Kasumi-1 (cell line): ENCODE results near the gene TRAPPC12.
"Not testable (repeated sequence)": the region's sequence is repeated elsewhere in the genome, so short reads cannot be mapped to it uniquely, and the experiment has no call there.

Experiments used
- DNase-seq, 2 experiments: peaks; one replicate each; lab custom pipeline; 2025; lab: John Stamatoyannopoulos, UW

Gene TRAPPC12

DNA sequence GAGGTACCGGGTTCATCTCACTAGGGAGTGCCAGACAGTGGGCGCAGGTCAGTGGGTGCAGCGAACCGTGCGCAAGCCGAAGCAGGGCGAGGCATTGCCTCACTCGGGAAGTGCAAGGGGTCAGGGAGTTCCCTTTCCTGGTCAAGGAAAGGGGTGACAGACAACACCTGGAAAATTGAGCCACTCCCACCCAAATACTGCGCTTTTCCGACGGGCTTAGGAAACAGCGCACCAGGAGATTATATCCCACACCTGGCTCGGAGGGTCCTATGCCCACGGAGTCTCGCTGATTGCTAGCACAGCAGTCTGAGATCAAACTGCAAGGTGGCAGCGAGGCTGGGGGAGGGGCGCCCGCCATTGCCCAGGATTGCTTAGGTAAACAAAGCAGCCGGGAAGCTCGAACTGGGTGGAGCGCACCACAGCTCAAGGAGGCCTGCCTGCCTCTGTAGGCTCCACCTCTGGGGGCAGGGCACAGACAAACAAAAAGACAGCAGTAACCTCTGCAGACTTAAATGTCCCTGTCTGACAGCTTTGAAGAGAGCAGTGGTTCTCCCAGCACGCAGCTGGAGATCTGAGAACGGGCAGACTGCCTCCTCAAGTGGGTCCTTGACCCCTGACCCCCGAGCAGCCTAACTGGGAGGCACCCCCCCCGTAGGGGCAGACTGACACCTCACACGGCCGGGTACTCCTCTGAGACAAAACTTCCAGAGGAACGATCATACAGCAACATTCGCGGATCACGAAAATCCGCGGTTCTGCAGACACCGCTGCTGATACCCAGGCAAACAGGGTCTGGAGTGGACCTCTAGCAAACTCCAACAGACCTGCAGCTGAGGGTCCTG is 9.9 kb upstream of the TRAPPC12 start:
- DNase-seq, result not testable (repeated sequence)

DNA sequence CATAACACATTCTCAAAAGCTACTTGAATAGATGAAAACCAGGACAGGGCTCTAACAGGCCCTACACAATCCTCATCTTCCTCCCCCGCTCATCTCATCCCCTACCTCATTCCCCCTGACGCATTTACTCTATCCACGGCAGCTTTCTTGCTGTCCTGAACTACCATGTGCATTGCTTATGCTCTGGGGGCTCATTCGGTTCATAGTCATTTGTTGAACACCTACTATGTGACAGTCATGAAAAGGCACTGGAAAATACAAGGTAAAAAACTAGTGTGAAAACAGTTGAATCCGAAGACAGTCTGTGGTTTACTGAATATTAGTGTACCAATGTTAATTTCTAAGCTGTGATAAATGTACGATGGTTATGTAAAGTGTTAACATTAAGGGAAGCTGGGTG is 2.7 kb upstream of the TRAPPC12 start:
- DNase-seq, result no peak

DNA sequence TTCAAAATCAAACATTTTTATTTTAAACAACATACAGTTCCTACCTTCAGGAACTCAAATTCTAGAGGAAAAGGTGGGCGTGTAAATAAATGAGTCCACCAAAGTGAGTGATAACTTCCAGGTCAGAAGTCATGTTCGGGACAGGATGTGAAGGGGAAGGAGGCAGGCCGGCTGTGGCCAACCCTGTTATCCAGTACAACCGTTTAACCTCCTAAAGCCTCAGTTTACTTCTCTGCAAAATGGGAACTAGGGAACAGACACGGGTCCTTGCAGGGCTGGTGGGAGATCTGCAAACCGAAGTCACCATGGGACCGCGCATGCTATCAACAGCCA is 2.2 kb upstream of the TRAPPC12 start:
- DNase-seq, result peak; percentile 54 to 60

DNA sequence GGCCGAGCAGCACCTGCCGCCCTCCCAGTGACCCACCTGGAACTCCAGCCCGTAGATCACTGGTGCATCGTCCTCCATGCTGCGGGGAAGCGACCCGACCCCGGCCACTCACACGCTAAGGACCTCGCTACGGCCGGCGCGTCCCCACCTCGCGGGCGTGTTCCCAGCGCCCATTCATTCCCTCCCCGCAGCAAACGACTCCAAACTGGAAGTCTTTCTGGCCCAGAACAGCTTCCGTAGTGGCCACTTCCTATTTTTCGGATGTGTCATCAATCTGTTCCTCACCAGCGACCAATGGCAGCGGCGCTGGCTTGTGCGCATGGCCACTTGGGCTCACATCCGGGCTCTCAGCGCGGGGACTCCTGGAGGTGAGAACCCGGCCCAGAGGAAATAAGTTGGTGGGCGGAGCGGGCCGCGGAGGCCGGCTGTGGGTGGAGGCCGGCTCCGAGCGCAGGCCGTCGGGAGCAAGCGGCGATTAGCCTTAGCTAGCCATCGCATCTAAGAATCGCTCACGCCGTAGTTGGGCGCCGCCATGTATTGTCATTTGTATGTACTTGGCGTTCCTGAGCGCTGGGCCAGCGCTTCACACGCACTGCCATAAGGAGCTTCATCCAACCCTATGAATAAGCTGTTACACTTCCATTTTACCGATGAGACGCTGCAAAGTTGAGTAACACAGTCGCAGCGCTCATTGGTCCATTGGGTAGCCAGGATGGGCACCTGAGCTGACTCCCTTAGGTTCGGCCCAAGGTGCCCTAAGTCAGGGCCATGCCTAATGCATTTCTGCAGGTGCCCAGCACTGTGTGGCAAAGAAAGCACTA is 1.7 kb upstream of the TRAPPC12 start, which contains the start of gene EIPR1:
EIPR1 (minus strand) TSS at position 207 of the 821 bp plus-strand sequence; CDS start at position 78, 129 bp downstream.
- peak; percentile 98 for DNase-seq

DNA sequence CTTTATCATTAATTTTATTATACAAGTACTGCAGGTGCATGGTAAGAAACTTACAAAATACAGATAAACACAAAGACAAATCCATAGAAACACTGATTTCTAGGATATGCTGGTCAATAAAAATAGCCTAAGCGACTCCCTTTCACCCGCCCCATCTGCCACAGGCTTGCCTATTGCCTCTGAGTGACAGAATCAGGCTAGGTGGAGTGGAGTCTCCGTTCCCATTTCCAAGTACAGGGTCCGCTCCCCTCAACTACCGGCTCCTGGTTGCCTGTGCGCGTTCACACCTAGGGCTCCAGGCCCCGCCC is 201 bp upstream of the TRAPPC12 start:
- no peak for DNase-seq

DNA sequence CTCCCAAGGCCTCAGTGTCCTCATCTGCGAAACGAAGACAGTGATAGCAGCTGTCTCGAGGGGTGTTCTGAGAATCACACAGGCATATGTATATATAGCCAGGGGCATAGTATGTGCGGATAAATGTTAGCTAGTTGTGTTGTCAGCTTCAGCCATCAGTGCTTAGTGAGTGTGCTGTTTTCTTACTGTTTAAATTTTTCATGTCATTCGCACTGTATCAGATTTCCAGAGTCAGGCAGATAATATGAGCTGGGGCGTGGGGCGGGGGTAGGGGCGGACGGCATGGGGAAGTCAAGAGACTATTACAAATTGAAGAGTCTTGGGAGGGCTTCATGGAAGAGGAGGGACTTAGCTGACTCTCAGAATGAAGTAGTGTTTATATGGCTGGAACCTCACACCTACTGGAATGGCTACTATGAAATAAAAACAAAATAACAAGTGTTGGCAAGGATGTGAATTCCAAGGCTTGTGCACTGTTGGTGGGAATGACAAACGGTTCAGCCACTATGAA is 7.0 kb downstream of the TRAPPC12 start:
- no peak for DNase-seq

DNA sequence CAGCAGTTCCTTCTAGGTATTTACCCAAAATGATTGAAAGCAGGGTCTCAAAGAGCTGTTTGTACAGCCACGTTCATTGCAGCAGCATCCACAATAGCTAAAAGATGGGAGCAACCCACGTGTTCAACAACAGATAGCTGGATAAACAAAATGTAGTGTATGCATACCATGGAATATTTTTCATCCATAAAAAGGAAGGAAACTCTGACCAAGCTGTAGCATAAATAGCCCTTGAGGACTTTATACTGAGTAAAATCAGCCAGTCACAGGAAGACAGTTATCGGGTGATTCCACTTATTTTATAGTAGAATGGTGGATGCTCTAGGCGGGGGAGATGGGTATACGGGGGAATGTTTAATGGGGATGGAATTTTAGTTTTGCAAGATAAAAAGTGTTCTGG is 7.5 kb downstream of the TRAPPC12 start:
- DNase-seq, result no peak

DNA sequence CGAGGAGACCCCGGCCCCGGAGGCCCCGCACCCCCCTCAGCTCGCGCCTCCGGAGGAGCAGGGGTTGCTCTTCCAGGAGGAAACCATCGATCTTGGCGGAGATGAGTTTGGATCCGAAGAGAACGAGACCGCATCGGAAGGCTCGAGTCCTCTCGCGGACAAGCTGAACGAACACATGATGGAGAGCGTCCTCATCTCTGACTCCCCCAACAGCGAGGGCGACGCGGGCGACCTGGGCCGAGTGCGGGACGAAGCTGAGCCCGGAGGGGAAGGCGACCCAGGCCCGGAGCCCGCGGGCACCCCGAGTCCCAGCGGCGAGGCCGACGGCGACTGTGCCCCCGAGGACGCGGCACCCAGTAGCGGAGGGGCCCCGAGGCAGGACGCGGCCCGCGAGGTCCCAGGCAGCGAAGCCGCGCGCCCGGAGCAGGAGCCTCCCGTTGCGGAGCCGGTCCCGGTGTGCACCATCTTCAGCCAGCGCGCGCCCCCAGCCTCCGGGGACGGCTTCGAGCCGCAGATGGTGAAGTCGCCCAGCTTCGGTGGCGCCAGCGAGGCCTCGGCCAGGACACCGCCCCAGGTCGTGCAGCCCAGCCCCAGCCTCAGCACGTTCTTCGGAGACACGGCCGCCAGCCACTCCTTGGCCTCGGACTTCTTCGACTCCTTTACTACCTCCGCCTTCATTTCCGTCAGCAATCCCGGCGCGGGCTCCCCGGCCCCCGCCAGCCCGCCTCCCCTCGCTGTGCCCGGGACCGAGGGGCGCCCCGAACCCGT is 8.3 kb downstream of the TRAPPC12 start:
- DNase-seq, result no peak

DNA sequence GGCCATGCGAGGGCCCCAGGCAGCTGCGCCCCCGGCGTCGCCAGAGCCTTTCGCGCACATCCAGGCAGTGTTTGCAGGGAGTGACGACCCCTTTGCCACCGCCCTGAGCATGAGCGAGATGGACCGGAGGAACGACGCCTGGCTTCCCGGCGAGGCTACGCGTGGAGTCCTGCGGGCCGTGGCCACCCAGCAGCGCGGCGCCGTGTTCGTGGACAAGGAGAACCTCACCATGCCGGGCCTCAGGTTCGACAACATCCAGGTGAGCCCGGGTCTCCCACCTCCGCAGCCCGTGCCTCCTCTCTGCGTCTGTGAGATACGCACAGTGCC is 8.9 kb downstream of the TRAPPC12 start:
- DNase-seq, result no peak

DNA sequence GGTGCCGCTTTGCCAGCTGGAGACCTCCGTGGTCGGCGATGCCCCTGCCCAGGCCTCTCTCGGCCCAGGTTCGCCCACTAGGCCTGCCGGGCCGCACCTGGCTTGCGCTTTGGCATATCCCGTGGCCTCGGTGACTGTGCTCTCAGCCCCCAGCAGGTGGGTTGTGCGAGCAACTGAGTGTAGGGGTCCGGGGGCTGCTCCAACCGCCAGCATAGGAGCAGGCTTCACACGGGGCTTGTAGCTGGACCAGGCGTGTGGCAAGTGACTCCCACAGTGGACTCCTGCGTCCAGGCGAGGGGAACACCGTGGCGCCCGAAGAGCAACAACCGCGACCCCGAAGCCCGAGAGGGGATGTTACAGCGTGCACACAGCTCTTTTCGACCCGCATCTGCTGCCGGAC is 9.7 kb downstream of the TRAPPC12 start:
- no peak for DNase-seq

DNA sequence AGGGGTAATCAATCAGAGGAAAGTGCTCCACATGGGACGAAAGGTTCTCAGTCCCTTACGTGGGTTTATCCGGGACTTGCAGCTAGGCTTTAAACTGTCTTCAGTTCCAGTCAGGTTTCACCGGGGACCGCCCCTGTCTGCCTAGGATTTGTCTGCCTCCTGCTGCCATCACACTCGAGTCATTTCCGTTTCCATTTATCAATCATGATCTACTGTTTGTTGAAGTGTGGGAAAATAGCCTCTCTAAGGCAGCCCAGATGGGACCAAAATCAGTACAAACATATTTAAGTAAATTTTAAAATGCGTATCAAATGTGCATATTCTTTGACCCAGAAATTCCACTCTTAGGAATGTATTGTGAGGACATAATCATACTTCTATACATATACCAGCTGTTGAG is 10.5 kb downstream of the TRAPPC12 start:
- DNase-seq, result no peak

DNA sequence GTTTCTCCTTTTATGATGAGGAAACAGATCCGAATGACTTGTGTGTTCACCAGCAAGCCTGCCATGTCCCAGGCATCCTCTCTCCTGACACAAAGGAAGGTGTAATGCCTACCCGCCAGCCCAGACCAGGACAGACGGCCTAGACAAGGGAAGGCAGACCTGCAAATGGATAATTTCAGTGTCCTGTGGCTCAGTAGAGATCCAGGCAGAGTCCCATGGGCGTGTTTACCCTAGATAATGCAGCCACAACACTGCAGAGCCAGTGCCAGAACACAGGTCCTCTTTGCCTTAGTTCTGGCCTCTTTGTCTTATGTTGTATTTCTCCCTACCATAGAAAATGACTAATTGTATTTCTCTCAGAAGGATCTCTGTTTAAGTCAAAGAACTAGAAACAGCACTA is 12.7 kb downstream of the TRAPPC12 start:
- DNase-seq, result no peak

DNA sequence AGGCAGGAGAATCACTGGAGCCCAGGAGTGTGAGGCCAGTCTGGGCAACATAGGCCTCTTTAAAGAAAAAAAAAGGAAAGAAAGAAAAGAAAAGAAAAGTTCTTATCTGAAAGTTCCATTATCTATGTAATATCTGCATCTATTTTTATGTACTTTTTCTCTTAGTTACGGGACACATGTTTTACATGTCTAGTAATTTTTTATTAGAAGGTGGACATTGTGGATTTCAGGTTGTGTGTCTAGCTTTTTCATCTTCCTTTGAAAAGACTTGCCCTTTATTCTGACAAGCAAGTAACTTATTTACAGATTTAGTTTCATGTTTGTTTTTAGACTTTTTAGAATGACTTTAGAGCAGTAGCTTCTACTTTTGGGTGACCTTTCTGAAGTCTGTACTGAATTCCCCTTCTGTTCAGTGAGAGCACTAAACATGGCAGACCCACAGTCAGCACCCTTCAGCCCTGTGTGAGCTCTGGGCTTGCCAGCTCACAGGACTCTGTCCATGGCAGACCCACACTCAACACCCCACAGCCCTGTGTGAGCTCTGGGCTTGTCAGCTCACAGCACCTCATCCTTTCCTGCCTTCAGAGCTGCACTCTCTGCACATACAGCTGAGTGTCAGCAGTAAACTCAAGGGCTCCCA is 17.5 kb downstream of the TRAPPC12 start:
- DNase-seq, result no peak

DNA sequence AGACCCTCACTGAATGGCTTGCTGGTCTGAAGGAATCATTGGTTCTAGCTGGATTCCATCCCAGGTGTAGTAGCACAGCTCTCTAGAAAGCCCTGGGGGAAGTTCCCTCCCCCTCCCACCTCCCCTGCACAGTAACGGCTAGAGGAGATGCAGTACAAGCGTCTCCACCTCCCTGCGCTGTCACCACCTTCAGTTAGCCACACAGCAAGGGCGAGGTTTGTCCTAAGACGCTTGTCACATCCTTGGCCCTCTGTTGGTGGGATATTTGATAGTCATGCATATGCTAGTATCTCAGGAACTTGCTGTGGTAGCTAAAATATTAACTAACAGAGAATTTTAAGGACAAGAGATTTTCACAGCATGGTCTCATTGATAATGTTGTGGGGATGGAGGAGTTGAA is 19.4 kb downstream of the TRAPPC12 start:
- DNase-seq, result no peak

DNA sequence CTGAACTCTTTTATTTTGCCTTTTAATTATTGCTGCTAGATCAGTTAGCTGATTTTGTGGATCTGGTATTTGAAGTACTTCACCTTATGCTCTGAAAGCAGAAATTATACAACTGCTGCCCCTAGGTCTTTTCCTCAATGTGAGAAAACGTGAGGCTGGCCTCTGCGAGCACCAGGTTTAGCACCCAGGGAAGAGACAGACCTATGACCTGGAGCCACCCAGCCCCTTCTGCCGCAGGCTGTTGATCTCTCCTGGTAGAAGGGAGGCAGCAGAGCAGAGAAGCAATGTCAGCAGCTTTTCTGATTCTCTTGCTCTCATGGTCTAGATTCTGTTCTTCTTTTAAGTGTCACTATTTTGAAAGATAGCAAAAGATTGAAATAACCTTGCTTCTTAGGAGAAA is 19.9 kb downstream of the TRAPPC12 start:
- DNase-seq, result no peak

DNA sequence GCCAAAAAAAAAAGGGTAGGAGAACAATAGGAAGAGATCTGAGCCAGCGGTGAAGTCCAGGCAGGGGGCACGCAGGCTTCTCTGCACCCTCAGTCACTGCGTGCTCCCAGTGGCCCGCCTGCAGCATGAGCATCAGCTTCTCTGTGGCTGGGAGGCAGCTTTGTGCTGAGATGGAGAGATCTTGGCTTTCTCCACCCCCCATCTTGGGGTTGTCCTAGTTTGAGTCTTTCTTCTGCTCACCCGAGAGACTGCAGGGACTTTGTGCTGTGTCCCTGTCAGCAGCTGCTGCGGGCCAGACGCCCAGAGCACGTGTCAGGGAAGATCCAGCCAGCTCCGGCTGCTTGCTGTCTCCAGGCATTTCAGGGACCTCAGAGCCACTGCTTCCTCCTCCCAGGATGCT is 20.3 kb downstream of the TRAPPC12 start:
- DNase-seq, result no peak

DNA sequence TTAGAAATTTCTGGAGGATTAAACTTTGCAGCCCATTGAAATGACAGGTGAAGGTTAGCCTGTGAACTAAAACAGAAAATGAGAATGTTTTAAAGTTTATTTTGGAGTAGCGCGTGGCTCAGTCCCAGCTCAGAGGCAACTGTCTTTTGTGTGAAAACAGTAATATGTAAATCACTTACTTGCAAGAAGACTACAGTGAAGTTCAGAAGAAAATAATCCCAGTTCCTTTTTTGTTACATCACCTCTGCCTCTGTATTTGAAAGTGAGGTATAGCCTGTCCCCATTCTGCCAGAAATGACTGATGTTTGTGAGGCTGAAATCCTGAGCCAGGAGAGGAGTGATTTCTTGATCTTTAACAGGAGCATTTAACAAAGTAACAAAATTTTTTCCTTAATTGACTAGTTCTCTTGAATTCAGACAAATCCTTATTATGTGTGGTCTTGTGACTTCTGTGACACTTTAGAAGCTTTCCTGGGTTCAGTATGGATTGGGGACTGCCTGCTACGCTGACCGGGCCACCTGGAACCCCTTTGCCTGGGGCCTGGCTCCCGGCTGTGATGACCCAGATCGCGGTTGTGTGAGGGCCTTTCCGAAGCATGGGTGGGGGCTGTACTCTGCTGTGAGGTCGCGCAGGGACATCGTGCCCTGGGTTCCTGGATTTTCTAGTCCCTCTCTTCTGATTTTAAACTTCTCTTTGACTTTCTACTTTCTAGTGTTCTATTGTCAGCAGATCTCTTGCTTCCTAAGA is 24.3 kb downstream of the TRAPPC12 start:
- no peak for DNase-seq

DNA sequence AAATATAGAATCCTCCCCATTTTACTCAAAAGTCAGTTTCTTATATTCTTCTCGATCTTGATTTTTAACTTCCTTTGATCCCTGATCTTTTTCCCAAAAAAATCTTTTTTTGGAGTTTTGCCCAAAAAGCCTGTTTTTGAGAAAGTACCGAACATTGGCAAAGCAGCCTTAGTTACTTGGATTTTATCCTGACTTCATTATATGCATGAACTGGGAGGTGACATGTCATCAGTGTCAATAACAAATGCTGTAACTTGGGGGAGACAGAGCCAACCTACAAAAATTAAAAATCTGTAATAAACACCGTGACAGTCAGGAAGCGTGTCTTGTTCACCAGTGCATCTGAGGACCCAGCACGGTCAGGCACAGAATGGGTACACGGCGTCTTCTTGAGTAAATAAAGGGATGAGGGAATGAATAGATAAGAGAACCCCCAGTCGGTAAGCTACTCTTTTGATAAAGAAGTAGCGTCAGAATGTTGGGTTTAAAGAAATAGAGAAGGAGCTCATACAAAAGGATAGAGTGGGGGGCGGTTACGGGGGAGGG is 24.9 kb downstream of the TRAPPC12 start:
- DNase-seq, result no peak

DNA sequence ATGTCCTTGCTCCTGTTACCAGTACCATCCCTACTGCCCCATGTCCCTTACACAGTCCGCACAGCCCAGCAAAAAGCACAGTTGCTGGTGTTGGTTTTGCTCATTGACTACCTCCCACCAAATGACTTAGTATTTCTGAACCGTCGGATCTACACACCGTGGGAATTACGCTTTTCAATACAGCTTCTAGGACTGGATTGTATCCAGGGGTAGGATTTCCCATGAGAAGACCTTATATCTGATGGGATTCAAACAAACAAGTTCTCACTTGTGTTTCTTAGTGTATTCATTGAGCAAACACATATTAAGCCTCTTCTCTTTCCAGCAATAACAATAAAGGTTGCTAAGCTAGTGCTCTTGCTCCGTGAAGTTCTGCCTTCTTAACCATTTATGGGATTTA is 25.8 kb downstream of the TRAPPC12 start:
- DNase-seq, result no peak

DNA sequence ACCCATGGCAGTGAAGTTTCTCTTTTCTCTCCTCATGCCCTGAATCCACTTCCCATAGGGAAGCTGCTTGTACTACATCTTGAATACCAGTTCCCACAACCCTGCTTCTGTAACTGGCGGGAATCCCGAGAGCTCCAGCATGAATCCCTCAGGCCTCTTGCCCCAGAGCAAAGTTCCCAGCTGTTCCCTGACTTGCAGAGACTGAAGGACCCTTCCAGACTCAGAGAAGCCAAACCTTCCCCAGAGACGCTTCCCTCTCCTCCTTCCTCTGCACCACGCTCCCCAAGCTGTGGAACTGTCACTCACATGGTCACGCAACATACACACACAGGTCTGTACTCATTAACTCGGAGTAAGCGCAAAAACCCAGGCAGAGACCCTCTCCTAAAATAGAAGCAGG is 26.4 kb downstream of the TRAPPC12 start:
- no peak for DNase-seq

DNA sequence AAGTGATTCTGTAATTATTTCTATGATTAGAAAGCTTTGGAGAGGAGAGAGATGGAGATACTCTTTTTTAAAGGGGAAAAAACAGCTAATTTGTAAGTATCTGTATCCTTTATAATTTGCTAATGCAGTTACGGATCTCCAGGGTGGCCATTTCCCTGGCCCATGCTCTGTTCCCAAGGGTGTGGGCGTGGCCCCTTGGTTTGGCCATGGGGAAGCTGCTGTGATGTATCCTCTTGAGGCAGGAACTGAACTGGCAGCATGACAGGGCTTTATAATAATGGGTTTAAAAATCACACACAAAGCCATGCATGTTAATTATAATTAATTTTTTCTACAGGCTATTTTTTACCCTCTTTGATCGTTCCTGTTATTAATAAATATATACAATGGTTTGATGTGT is 27.0 kb downstream of the TRAPPC12 start:
- no peak for DNase-seq
